B cell (primary cell): ENCODE results near the gene RGS6. TPM values are rescaled to one million over a fixed set of nuclear protein-coding genes. Genes with fewer than 3 reads are reported as not detected.

Source experiments
- ATAC-seq: fragments of 200-7000 bp; cut with Tn5 transposase; one replicate; pipeline ENCODE4 v1.10.0; 2021; ENCODE audit warnings: low read depth, mild to moderate bottlenecking, moderate number of reproducible peaks, moderate library complexity
- CTCF ChIA-PET: fragments of 350-600 bp; sonication (Branson Sonifier 250); formaldehyde crosslinking; loops from one replicate; lab custom pipeline; 2021; ENCODE audit warnings: antibody characterized with exemption, inconsistent platforms; lab: Charles Lee
- POLR2A ChIA-PET: fragments of 350-600 bp; sonication (Branson Sonifier 250); formaldehyde crosslinking; loops from one replicate; lab custom pipeline; 2021; ENCODE audit warnings: antibody characterized with exemption; lab: Charles Lee
- DNase-seq: peaks from one replicate; pipeline ENCODE4 v3.0.0; 2013
- H2AFZ ChIP-seq: 2 replicates; pipeline ENCODE4 v1.6.1; 2012; ENCODE audit warnings: mild to moderate bottlenecking, low read depth, low read length; ENCODE audit not compliant: insufficient read depth, poor library complexity, severe bottlenecking
- H3K27ac ChIP-seq, 2 donors: 1 replicate in 1 of 2; 2 replicates in 1 of 2; pipeline ENCODE4 v1.5.1; 2012 to 2013; ENCODE audit warnings: low read length in 2 of 2, mild to moderate bottlenecking in 2 of 2, moderate library complexity in 1 of 2
- H3K27me3 ChIP-seq, 4 experiments: fragments of 200-600 bp in 1 of 4; sonication (generic) in 1 of 4; replicated peaks in 1 of 4; 1 replicate in 2 of 4; 2 replicates in 2 of 4; pipeline versions ENCODE4 v1.6.1 to v1.7.0; 2013 to 2016; ENCODE audit warnings: low read length in 3 of 4, mild to moderate bottlenecking in 2 of 4, mixed read lengths in 1 of 4, moderate library complexity in 1 of 4; ENCODE audit not compliant: insufficient read depth in 4 of 4, control insufficient read depth in 3 of 4; ENCODE audit errors: control extremely low read depth in 1 of 4
- H3K36me3 ChIP-seq, 2 experiments: replicated peaks in 1 of 2; 1 replicate in 1 of 2; 2 replicates in 1 of 2; pipeline versions ENCODE4 v1.6.1 to v1.7.1; 2013; ENCODE audit warnings: low read length in 1 of 2; ENCODE audit not compliant: insufficient read depth in 2 of 2, control insufficient read depth in 1 of 2; ENCODE audit errors: control extremely low read depth in 1 of 2, extremely low read depth in 1 of 2
- H3K4me1 ChIP-seq, 2 donors: fragments of 200-600 bp in 1 of 2; sonication (generic) in 1 of 2; 1 replicate in 1 of 2; 2 replicates in 1 of 2; pipeline versions ENCODE4 v1.5.1 to v1.6.1; 2013 to 2017; ENCODE audit warnings: low read length in 2 of 2; ENCODE audit not compliant: control insufficient read depth in 2 of 2, insufficient read depth in 2 of 2
- H3K4me2 ChIP-seq: replicated peaks from 2 replicates; pipeline ENCODE3; 2012; ENCODE audit warnings: mild to moderate bottlenecking, low read depth, low read length; ENCODE audit not compliant: poor library complexity, severe bottlenecking
- H3K4me3 ChIP-seq, 5 experiments: fragments of 200-600 bp in 1 of 5; sonication (generic) in 1 of 5; 1 replicate in 3 of 5; 2 replicates in 2 of 5; pipeline versions ENCODE4 v1.5.1 to v1.7.0; 2011 to 2016; ENCODE audit warnings: low read length in 4 of 5, mild to moderate bottlenecking in 4 of 5, low read depth in 2 of 5, control low read depth in 1 of 5, moderate library complexity in 1 of 5; ENCODE audit not compliant: insufficient read depth in 1 of 5; ENCODE audit errors: control extremely low read depth in 1 of 5, extremely low read depth in 1 of 5
- H3K79me2 ChIP-seq: fragments of 200-600 bp; sonication (generic); one replicate; pipeline ENCODE4 v1.6.0; 2016; ENCODE audit warnings: low read length; ENCODE audit not compliant: control insufficient read depth, insufficient read depth
- H3K9ac ChIP-seq: fragments of 200-600 bp; sonication (generic); 2 replicates; pipeline ENCODE4 v1.6.1; 2017; ENCODE audit warnings: mild to moderate bottlenecking, low read length, moderate library complexity
- H3K9me3 ChIP-seq, 3 donors: one replicate each; pipeline versions ENCODE4 v1.6.1 to v1.7.1; 2013; ENCODE audit warnings: low read length in 2 of 3; ENCODE audit not compliant: control insufficient read depth in 2 of 3, insufficient read depth in 1 of 3; ENCODE audit errors: control extremely low read depth in 1 of 3
- H4K20me1 ChIP-seq: 2 replicates; pipeline ENCODE4 v1.6.0; 2012; ENCODE audit warnings: mild to moderate bottlenecking, low read length; ENCODE audit not compliant: insufficient read depth, control insufficient read depth, poor library complexity, severe bottlenecking
- H3K27ac Mint-ChIP-seq: one replicate; pipeline ENCODE4 v1.8.0; 2021; ENCODE audit warnings: mixed read lengths
- H3K27me3 Mint-ChIP-seq: one replicate; pipeline ENCODE4 v1.8.0; 2021; ENCODE audit warnings: mixed read lengths
- H3K4me1 Mint-ChIP-seq: one replicate; pipeline ENCODE4 v1.8.0; 2021; ENCODE audit warnings: mixed read lengths
- H3K4me3 Mint-ChIP-seq: one replicate; pipeline ENCODE4 v1.8.0; 2021; ENCODE audit warnings: mixed read lengths
- H3K9me3 Mint-ChIP-seq: one replicate; pipeline ENCODE4 v1.8.0; 2022; ENCODE audit warnings: mixed read lengths; ENCODE audit not compliant: insufficient read depth
- CTCF ChIP-seq: fragments of 200-600 bp; IDR thresholded peaks from one replicate; pipeline ENCODE4 v1.8.0; 2022; ENCODE audit warnings: antibody characterized with exemption, mild to moderate bottlenecking
- EZH2 ChIP-seq: IDR thresholded peaks from 2 replicates; pipeline ENCODE4 v1.6.1; 2012; ENCODE audit warnings: borderline replicate concordance, low read depth, mild to moderate bottlenecking, moderate library complexity, low read length; ENCODE audit not compliant: insufficient read depth, poor library complexity, severe bottlenecking
- WGBS: methylation state at CpG from one replicate; pipeline ENCODE4 v1.1.5; 2013; ENCODE audit warnings: missing lambda C conversion rate; ENCODE audit not compliant: insufficient coverage; 5-methylcytosine and 5-hydroxymethylcytosine counted together
- intact Hi-C: fragments of 100-400 bp; cut with micrococcal nuclease; formaldehyde crosslinking; loops from one replicate; pipeline ENCODE4 v1.10.0; 2022
- polyA plus RNA-seq: library from polyadenylated mRNA; depleted of rRNA; stranded (reverse); fragments of >200 nt; gene quantifications from 2 replicates; pipeline ENCODE4 v1.2.3, GENCODE V29; 2012
- total RNA-seq, 2 donors: library from RNA; stranded (reverse); fragments of 120-200 nt in 1 of 2; gene quantifications; 1 replicate in 1 of 2; 2 replicates in 1 of 2; pipeline versions ENCODE4 v1.2.3 to v1.2.4, GENCODE V29; 2013 to 2022

The RGS6 gene
- total and polyA plus RNA-seq, 2 donors (not counting 1 experiment from before 2014, with no cell fraction given) = 0.07 TPM; not detected in 1

GRCh38 chr14:72546344-72547016 lies 614.3 kb downstream of the RGS6 start:
- no peaks in the 10 kb centered on the region for H3K9me3 ChIP-seq
- peak overlapping the region; percentile 79 for H3K27ac Mint-ChIP-seq
- H3K4me3 Mint-ChIP-seq = peak overlapping the region; percentile 65
- no peaks in the 10 kb centered on the region for H3K9me3 Mint-ChIP-seq
- no peaks in the 10 kb centered on the region for H4K20me1 ChIP-seq
- intact Hi-C loops = no loop called here
- H2AFZ ChIP-seq = peak overlapping the region; percentile 52
- H3K27me3 ChIP-seq = no peaks in the 10 kb centered on the region
- ChIA-PET CTCF (interaction anchor here (3.1 kb wide), 1 partner anchor 30 kb away, joined by 13 read pairs; no protein-coding TSS in a partner anchor), POLR2A (no interaction called here)
- ATAC-seq = peak; percentile 16
- H3K27me3 Mint-ChIP-seq = no peaks in the 10 kb centered on the region
- peak overlapping the region; percentile 49 to 69 for H3K27ac ChIP-seq
- H3K4me2 ChIP-seq = peak overlapping the region; percentile 67
- H3K4me1 ChIP-seq = peaks cover 49 to 54% of the 10 kb centered on the region in 2 donors
- peak; percentile 26 for DNase-seq
- no peak overlapping the region for H3K4me3 ChIP-seq
- H3K9ac ChIP-seq = peak overlapping the region; percentile 12
- H3K79me2 ChIP-seq = no peaks in the 10 kb centered on the region
- no peaks in the 10 kb centered on the region for H3K36me3 ChIP-seq
- WGBS = 42% methylated on average over 13 of the region's 16 CpGs
- H3K4me1 Mint-ChIP-seq = peaks cover 50% of the 10 kb centered on the region
- TF ChIP-seq EZH2 (no peak), CTCF (no peak)

- H3K4me2 ChIP-seq = peak overlapping the region; percentile 67
- no peaks in the 10 kb centered on the region for H3K36me3 ChIP-seq
- H3K4me3 ChIP-seq = no peak overlapping the region
- no peak overlapping the region for H3K27ac Mint-ChIP-seq
- H3K9me3 Mint-ChIP-seq = no peaks in the 10 kb centered on the region
- no peaks in the 10 kb centered on the region for H3K79me2 ChIP-seq
- peaks cover 48% of the 10 kb centered on the region for H3K4me1 Mint-ChIP-seq
- DNase-seq = no peak
- no peak overlapping the region for H3K27ac ChIP-seq
- no peaks in the 10 kb centered on the region for H4K20me1 ChIP-seq
- H3K4me1 ChIP-seq = peaks cover 47 to 51% of the 10 kb centered on the region in 2 donors
- TF ChIP-seq EZH2 (no peak), CTCF (no peak)
- H3K9ac ChIP-seq = no peak overlapping the region
- ChIA-PET CTCF (interaction anchor here (1.0 kb wide), 1 partner anchor 42 kb away, joined by 3 read pairs; no protein-coding TSS in a partner anchor), POLR2A (interaction anchor here (0.7 kb wide), 1 partner anchor 20 kb away, joined by 5 read pairs; no protein-coding TSS in a partner anchor)
- H2AFZ ChIP-seq = no peak overlapping the region
- ATAC-seq = no peak
- no peak overlapping the region for H3K4me3 Mint-ChIP-seq
- H3K27me3 ChIP-seq = no peaks in the 10 kb centered on the region
- no CpG with 5 or more reads among the region's 9 CpGs for WGBS
- no peaks in the 10 kb centered on the region for H3K27me3 Mint-ChIP-seq
- H3K9me3 ChIP-seq = no peaks in the 10 kb centered on the region
- intact Hi-C loops = no loop called here
These were observed 615.8 kb downstream of the RGS6 start for GRCh38 chr14:72547999-72548398.
